Erythroblast (primary cell): ENCODE measurements around the gene KIF26B.

Experiments used
- GATA1 ChIP-seq: IDR thresholded peaks from 2 replicates; pipeline ENCODE4 v1.6.1; 2011; ENCODE audit warnings: low read depth, mild to moderate bottlenecking, control low read depth, low read length, moderate library complexity
- POLR2A ChIP-seq: IDR thresholded peaks from 2 replicates; pipeline ENCODE4 v1.6.1; 2011; ENCODE audit warnings: mild to moderate bottlenecking, low read length

- TF ChIP-seq POLR2A (no peak), GATA1 (no peak)
Observed at GRCh38 chr1:245266105-245266504, 111.3 kb downstream of the KIF26B start.
